Fibroblast of skin of back (primary cell): ENCODE results near the gene ZNF780B.
"Not testable (repeated sequence)": the region's sequence is repeated elsewhere in the genome, so short reads cannot be mapped to it uniquely, and the experiment has no call there.

Source experiments
- DNase-seq: peaks from one replicate; pipeline ENCODE4 v3.0.0-alpha.2; 2013

The ZNF780B gene

GRCh38 chr19:40038047-40038446 lies 18.0 kb downstream of the ZNF780B start:
- DNase-seq = not testable (repeated sequence)

- peak; percentile 35 for DNase-seq
Measured at GRCh38 chr19:40035996-40036395, 20.0 kb downstream of the ZNF780B start.

GRCh38 chr19:40033989-40034560 lies 22.0 kb downstream of the ZNF780B start:
- DNase-seq = no peak

GRCh38 chr19:40026597-40026970 lies 29.4 kb downstream of the ZNF780B start:
- DNase-seq = no peak

- no peak for DNase-seq
Measured at GRCh38 chr19:40025938-40026596, 30.0 kb downstream of the ZNF780B start.

GRCh38 chr19:40023969-40024368 lies 32.1 kb downstream of the ZNF780B start:
- DNase-seq = no peak

GRCh38 chr19:40013991-40014390 lies 42.0 kb downstream of the ZNF780B start:
- no peak for DNase-seq

GRCh38 chr19:40009674-40010073 lies 46.4 kb downstream of the ZNF780B start:
- no peak for DNase-seq

- peak; percentile 82 for DNase-seq
Measured at GRCh38 chr19:40006273-40006691, 49.7 kb downstream of the ZNF780B start.

GRCh38 chr19:40005691-40006272 lies 50.2 kb downstream of the ZNF780B start:
- DNase-seq = no peak

- DNase-seq = peak; percentile 65
Measured at GRCh38 chr19:39998501-39998900, 57.5 kb downstream of the ZNF780B start.

GRCh38 chr19:39997638-39998216 lies 58.3 kb downstream of the ZNF780B start:
- DNase-seq = no peak

GRCh38 chr19:39996811-39997637 lies 59.0 kb downstream of the ZNF780B start, which contains the start of gene ZNF546:
TSS of gene ZNF546 (plus strand) at chr19:39997060. CDS start at chr19:39998327, 1,267 bp downstream.
- DNase-seq = peak; percentile 90

GRCh38 chr19:39996218-39996810 lies 59.7 kb downstream of the ZNF780B start:
- peak; percentile 71 for DNase-seq

GRCh38 chr19:39995794-39996193 lies 60.2 kb downstream of the ZNF780B start:
- DNase-seq = no peak

- no peak for DNase-seq
Measured at GRCh38 chr19:39994361-39994760, 61.7 kb downstream of the ZNF780B start.

GRCh38 chr19:39993605-39994004 lies 62.4 kb downstream of the ZNF780B start:
- DNase-seq = no peak

GRCh38 chr19:39987596-39987995 lies 68.4 kb downstream of the ZNF780B start:
- no peak for DNase-seq

GRCh38 chr19:39987167-39987566 lies 68.9 kb downstream of the ZNF780B start:
- no peak for DNase-seq

- no peak for DNase-seq
Measured at GRCh38 chr19:39986643-39987042, 69.4 kb downstream of the ZNF780B start.

- DNase-seq = no peak
Measured at GRCh38 chr19:39983695-39984300, 72.2 kb downstream of the ZNF780B start.

- DNase-seq = no peak
Measured at GRCh38 chr19:39982883-39983282, 73.1 kb downstream of the ZNF780B start.
